Dermis blood vessel endothelial cell (primary cell): ENCODE results near the gene SLC4A2. TPM values are rescaled to one million over a fixed set of nuclear protein-coding genes. Genes with fewer than 3 reads are reported as not detected.
A peak's percentile ranks its signal among the peaks of the same experiment; 100 is the strongest.

Source experiments
- DNase-seq: peaks from one replicate; pipeline ENCODE4 v3.0.0; 2010
- total RNA-seq: library from RNA; depleted of rRNA; stranded (reverse); fragments of >200 nt; gene quantifications from 2 replicates; pipeline ENCODE4 v1.2.3, GENCODE V29; 2014

The SLC4A2 gene
- total RNA-seq, 1 donor from 2014 or later: 93.6 TPM

- peak; percentile 20 for DNase-seq
Measured at GRCh38 chr7:151046603-151047573, 12.5 kb upstream of the SLC4A2 start.

GRCh38 chr7:151047976-151048815 lies 11.2 kb upstream of the SLC4A2 start, which contains the start of gene ASIC3:
Gene ASIC3, plus strand, starts transcription at chr7:151048531. Its CDS starts 355 bp downstream, at chr7:151048886.
- no peak for DNase-seq

DNA sequence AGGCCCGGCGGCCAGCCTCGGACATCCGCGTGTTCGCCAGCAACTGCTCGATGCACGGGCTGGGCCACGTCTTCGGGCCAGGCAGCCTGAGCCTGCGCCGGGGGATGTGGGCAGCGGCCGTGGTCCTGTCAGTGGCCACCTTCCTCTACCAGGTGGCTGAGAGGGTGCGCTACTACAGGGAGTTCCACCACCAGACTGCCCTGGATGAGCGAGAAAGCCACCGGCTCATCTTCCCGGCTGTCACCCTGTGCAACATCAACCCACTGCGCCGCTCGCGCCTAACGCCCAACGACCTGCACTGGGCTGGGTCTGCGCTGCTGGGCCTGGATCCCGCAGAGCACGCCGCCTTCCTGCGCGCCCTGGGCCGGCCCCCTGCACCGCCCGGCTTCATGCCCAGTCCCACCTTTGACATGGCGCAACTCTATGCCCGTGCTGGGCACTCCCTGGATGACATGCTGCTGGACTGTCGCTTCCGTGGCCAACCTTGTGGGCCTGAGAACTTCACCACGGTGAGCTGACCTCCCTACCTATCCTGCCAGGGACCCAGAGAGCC lies 10.4 kb upstream of the SLC4A2 start:
- DNase-seq: no peak

DNA sequence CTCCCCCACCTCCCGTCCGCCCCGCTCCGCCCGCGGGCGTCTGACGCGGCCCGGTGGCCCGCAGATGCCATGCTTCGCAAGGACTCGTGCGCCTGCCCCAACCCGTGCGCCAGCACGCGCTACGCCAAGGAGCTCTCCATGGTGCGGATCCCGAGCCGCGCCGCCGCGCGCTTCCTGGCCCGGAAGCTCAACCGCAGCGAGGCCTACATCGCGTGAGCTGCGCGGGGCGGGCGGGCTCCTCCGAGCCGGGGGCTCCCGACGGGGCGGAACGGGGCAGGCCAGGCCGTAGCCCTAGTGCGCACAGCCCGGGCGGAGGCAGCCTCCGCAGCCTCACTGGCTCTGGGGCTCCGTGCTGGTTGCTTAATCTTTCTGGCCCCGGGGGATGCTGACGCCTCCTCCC lies 8.3 kb upstream of the SLC4A2 start:
- peak; percentile 86 for DNase-seq

DNA sequence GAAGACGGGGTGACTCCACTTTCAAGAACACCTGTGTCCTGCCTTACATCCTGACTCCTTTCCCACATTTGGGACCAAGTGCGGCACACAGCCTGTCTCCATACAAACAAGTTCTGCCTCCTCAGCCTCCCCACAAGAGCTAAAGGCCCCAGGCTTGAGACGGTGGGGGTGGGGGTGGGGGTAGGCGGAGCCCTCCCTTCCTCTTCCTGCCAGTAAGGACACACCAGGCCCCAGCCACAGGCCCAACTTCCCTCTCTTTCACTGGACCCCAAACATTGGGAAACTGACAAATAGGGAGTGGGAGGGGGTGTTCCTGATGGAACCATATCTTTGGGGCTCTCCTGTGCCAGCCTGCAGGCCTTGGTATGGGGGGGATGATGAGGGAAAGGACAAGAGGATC lies 6.3 kb upstream of the SLC4A2 start:
- DNase-seq: no peak

DNA sequence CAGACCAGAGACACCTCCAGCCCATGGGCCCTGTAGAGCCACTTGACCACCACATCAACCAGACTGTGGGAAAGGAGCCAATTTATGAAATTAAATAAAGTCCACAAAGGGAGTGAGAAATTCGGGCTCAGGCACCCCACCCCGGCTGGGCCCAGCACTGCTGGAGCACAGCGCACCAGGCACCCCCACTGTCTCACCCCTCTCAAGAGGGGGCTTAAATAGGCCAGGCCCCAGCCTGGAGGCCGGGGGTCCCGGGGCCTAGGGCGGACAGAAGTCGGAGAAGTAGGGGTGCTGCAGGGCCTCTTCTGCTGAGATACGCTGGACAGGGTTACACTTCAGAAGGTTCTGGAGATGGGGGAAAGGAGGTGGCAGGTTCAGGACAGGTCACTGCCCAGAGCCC lies 5.6 kb upstream of the SLC4A2 start:
- no peak for DNase-seq

DNA sequence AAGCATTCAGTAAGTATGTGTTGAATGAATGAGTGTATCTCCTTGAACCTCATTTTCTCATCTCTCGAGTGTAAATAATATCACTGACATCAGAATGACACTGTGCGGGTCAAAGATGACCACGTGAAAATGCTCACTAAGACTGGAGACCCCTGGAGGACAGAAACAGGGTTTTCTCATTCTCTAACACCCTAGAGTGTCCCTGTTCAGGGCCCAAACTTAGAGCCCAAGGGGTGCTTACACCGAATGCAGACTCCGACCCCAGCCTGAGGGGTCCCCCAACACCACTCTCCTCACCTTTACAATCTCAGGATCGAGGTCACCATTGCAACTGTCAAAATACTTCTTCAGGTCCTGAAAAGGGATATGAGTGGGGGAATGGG lies 3.1 kb upstream of the SLC4A2 start:
- DNase-seq: no peak

- DNase-seq: no peak
Measured at GRCh38 chr7:151056666-151057505, 2.5 kb upstream of the SLC4A2 start.

DNA sequence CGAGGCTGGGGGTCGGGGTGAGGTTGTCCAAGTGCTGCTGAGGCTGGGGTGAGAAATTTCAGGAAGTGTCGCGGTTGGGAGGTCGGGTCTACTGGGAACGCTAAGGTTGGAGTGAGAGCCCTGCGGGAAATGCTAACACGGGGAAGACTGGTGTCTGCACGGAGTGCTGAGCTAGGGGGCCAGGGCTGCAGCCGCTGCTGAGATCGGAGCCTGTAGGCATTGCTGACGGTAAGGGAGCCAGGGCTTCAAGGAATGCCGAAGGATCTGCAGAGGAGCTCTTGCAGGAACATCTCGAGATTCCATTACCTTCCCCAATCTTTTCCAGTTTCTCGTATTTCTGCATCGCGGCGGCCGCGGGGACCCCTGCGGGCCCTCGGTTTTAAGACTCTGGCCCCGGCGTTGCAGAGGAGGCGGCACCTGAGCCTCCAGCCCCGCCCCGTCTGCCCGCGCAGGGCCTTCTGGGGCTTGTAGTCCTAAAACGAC lies 1.8 kb upstream of the SLC4A2 start, which contains the start of gene CDK5:
Gene CDK5, minus strand, starts transcription at position 392 of the 483 bp plus-strand sequence. Its CDS starts 49 bp downstream, at position 343.
- DNase-seq: no peak

DNA sequence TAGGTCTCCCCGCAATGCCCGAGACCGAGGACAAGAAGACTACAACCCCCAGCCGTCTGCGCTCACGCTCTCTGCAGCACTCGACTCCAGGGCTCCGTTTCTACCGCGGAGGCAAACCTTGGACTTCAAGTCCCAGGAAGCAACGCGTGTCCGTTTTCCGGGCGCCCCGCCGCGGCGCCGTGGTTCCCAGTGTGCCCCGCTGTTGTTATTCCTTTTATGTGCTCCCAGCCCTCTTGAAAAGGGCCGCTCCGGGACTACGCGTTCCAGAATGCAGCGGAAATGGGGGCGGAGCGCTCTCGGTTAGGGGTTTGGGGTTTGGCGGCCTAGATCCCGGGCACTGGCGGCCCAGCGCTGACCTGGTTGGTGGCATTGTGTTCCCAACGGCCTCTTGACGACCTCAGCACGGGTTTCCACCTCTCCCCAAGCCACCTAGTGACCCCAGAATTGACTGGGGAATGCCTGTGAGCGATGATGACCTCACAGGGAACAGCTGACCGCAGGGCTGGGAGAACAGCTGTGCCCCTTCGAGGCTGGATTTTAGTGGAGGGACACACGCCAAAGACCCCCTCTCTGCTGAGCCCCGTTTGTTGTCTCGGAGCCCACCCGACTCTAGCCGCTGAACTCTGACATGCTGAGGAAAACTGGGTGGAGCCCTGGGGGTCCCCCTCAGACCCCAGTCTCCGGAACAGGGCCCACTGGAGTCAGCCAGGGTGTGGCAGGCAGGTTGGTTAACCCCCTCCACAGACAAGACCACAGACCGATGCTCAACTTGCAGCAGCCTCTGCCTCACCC lies 1.2 kb upstream of the SLC4A2 start:
- DNase-seq: peak; percentile 100

GRCh38 chr7:151058781-151059366 lies 515 bp upstream of the SLC4A2 start:
- DNase-seq: peak; percentile 37

GRCh38 chr7:151060113-151060415 lies 675 bp downstream of the SLC4A2 start:
- DNase-seq: no peak

DNA sequence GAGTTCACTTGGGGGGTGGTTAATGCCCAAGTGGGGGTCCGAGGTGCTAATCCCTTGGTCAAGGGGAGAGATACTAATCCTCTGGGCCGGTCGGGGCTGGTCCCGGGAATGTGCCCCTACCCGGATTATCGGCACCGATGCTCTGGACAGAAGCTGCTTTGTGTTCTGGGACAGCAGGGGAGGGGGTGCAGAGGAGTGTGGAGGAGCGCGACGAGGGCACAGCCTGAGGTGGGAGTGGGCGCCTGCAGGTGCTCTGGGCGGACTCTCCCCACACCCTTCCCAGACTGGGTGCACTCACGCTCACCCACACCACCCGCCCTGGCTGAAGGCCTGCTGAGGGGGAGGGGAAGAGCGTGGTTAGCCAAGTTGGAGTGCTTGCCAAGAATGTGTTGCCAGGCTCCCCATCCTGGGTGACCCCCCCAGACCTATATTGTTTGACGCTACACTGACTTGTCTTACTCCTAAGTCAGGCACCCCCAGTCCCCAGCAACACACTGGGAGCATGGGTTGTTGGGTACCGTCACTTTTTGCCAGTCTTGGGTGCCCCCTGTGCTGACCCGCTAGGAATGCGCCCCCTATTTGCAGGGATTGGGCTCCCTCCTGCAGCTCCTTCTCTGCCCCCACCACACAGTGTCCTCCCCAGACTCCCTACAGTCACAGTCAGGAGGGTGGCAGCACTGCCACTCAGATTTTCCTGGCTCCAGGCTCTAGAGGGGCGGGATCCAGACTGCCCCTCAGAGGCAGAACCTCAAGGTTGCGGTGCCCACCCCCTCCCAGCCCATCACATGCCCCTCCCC lies 1.2 kb downstream of the SLC4A2 start:
- peak; percentile 35 for DNase-seq

GRCh38 chr7:151061213-151062110 lies 2.1 kb downstream of the SLC4A2 start:
- no peak for DNase-seq

- DNase-seq: no peak
Measured at GRCh38 chr7:151062111-151062398, 2.7 kb downstream of the SLC4A2 start.

- DNase-seq: no peak
Measured at GRCh38 chr7:151062399-151063211, 3.2 kb downstream of the SLC4A2 start.

GRCh38 chr7:151063212-151063561 lies 3.8 kb downstream of the SLC4A2 start:
- DNase-seq: no peak

DNA sequence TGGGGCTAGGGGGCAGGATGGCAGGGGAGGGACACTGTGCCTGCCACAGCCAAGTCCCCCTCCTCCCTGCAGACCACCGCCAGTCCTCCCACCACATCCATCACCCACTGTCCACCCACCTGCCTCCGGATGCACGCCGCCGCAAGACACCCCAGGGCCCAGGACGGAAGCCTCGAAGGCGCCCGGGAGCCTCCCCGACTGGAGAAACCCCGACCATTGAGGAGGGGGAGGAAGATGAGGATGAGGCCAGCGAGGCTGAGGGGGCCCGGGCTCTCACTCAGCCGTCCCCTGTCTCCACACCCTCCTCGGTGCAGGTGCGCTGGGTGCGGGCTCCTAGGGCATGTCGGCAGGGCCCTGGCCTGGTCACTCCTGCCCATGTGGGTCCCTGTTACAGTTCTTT lies 5.1 kb downstream of the SLC4A2 start:
- DNase-seq: no peak
